ENCODE results near the gene PCSK9.

DNA sequence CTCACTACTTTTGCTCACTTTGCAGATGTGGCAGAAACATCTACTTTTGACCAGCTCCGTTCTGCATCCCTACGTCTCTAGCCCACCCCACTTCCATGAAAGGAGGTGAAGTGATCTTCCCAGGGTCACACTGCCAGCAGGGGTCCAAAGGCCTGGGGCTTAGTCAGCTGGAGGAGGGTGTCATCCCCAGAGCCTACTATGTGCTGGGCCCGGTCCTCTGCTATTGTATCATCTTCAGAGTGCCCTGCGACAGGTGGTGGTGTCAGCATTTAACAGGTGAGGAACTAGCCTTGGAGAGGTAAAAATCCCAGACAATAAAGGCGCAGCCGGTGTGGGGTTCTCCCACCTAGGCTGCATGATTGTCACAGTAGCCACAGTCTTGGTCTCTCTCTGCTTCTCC, 46.2 kb upstream of the PCSK9 start:
- no peak for TF ChIP-seq CTCF (IDR thresholded peaks at IDR 0.05)
- no peak for TF ChIP-seq POLR2AphosphoS5 (IDR thresholded peaks at IDR 0.05)
- no peak for TF ChIP-seq POLR2A (IDR thresholded peaks at IDR 0.05)
